Kidney (tissue), 14 donors: ENCODE data around the gene PTPRM. TPM values are rescaled to one million over a fixed set of nuclear protein-coding genes. Genes with fewer than 3 reads are reported as not detected.
A peak's percentile ranks its signal among the peaks of the same experiment; 100 is the strongest.

Experiments used
- DNase-seq, 5 donors: peaks; one replicate each; pipeline ENCODE4 v3.0.0-alpha.2; 2013 to 2020
- FAIRE-seq: peaks from 2 replicates; lab custom pipeline; 2012; peaks lifted over from hg19 to GRCh38; lab: Jason Lieb, UNC
- H3K27ac ChIP-seq, 2 donors: one replicate each; pipeline ENCODE4 v1.7.0; 2013; ENCODE audit warnings: low read depth in 2 of 2, low read length in 2 of 2, inconsistent platforms in 1 of 2
- H3K27me3 ChIP-seq: one replicate; pipeline ENCODE4 v1.7.1; 2013; ENCODE audit warnings: low read length, inconsistent platforms; ENCODE audit not compliant: control insufficient read depth, insufficient read depth
- H3K36me3 ChIP-seq, 3 donors: one replicate each; pipeline versions ENCODE4 v1.7.0 to v1.7.1; 2013; ENCODE audit warnings: low read length in 3 of 3, control low read depth in 1 of 3, inconsistent platforms in 1 of 3; ENCODE audit not compliant: insufficient read depth in 3 of 3, control insufficient read depth in 2 of 3
- H3K4me1 ChIP-seq, 3 donors: one replicate each; pipeline versions ENCODE4 v1.7.0 to v1.7.1; 2013; ENCODE audit warnings: low read length in 3 of 3, inconsistent platforms in 1 of 3, low read depth in 1 of 3; ENCODE audit not compliant: control insufficient read depth in 2 of 3, insufficient read depth in 2 of 3
- H3K4me3 ChIP-seq, 3 donors: one replicate each; pipeline versions ENCODE4 v1.7.0 to v1.8.1; 2013; ENCODE audit warnings: low read length in 3 of 3, control low read depth in 1 of 3, inconsistent platforms in 1 of 3
- H3K9ac ChIP-seq, 3 donors: one replicate each; pipeline versions ENCODE4 v1.7.0 to v1.7.1; 2013; ENCODE audit warnings: low read length in 3 of 3, control low read depth in 1 of 3, inconsistent platforms in 1 of 3
- H3K9me3 ChIP-seq, 3 donors: one replicate each; pipeline versions ENCODE4 v1.7.0 to v1.7.1; 2013; ENCODE audit warnings: low read length in 3 of 3, control low read depth in 1 of 3, inconsistent platforms in 1 of 3; ENCODE audit not compliant: control insufficient read depth in 2 of 3, insufficient read depth in 1 of 3
- CTCF ChIP-seq: IDR thresholded peaks from 3 replicates; pipeline ENCODE4 v1.5.1; 2012; ENCODE audit warnings: mild to moderate bottlenecking, moderate library complexity, borderline replicate concordance; ENCODE audit not compliant: insufficient read depth; ENCODE audit errors: extremely low read depth
- intact Hi-C: fragments of 100-400 bp; cut with DNase I; formaldehyde crosslinking; loops from one replicate; pipeline ENCODE4 v1.11.1; 2022
- polyA plus RNA-seq: library from polyadenylated mRNA; stranded (reverse); fragments of 350-450 nt; fragmentation: Illumina TruSeq; extraction: RNeasy Lipid Tissue Mini Kit (QIAGEN cat#74804); gene quantifications from one replicate; pipeline ENCODE4 v1.2.3, GENCODE V29; 2014; ENCODE audit warnings: low read depth, low replicate concordance; ENCODE audit not compliant: insufficient read depth
- total RNA-seq: library from RNA; stranded (reverse); fragmentation: NEBNext Ultra II Directional; extraction: Animal tissue kit (Norgen Biotek cat#: 25700); gene quantifications from one replicate; pipeline ENCODE4 v1.2.1, GENCODE V29; 2021
- donor health status: control.
- donor health status: control.
- donor health status: control.
- donor health status: control.
- donor health status: control.
- donor health status: DM: yes; HTN: yes; CAD: no.
- donor health status: Normal renal cell carcinoma (clear cell type).

PTPRM gene
- total and polyA plus RNA-seq, 2 donors from 2014 or later: 52.4 to 98.9 TPM

GRCh38 chr18:8365006-8365405, 797.9 kb downstream of the PTPRM start:
- H3K4me1 ChIP-seq: no peaks in the 10 kb centered on the region
- H3K4me3 ChIP-seq: no peak overlapping the region
- H3K27ac ChIP-seq: no peak overlapping the region
- H3K27me3 ChIP-seq: no peaks in the 10 kb centered on the region
- H3K36me3 ChIP-seq: no peaks in the 10 kb centered on the region
- TF ChIP-seq CTCF: no peak
- no peak for FAIRE-seq
- H3K9ac ChIP-seq: no peak overlapping the region
- H3K9me3 ChIP-seq: no peaks in the 10 kb centered on the region
- intact Hi-C loops: no loop called here
- DNase-seq: no peak

- intact Hi-C loops: no loop called here
- FAIRE-seq (no peak), DNase-seq (no peak)
- no peaks in the 10 kb centered on the region for H3K9me3 ChIP-seq
- H3K27ac ChIP-seq: no peak overlapping the region
- no peak for TF ChIP-seq CTCF
- no peak overlapping the region for H3K9ac ChIP-seq
- H3K27me3 ChIP-seq: no peaks in the 10 kb centered on the region
- H3K36me3 ChIP-seq: no peaks in the 10 kb centered on the region
- H3K4me1 ChIP-seq: no peaks in the 10 kb centered on the region
- H3K4me3 ChIP-seq: no peak overlapping the region
These were observed 798.4 kb downstream of the PTPRM start for GRCh38 chr18:8365528-8365927.

GRCh38 chr18:8366070-8366469, 799.0 kb downstream of the PTPRM start:
- H3K4me3 ChIP-seq: no peak overlapping the region
- H3K9me3 ChIP-seq: no peaks in the 10 kb centered on the region
- intact Hi-C loops: no loop called here
- no peaks in the 10 kb centered on the region for H3K36me3 ChIP-seq
- no peak overlapping the region for H3K27ac ChIP-seq
- FAIRE-seq (no peak), DNase-seq (no peak)
- no peak for TF ChIP-seq CTCF
- no peak overlapping the region for H3K9ac ChIP-seq
- H3K4me1 ChIP-seq: no peaks in the 10 kb centered on the region
- no peaks in the 10 kb centered on the region for H3K27me3 ChIP-seq

- peak overlapping the region in 1 of 3 donors; percentile 54 for H3K4me3 ChIP-seq
These were observed 799.5 kb downstream of the PTPRM start for GRCh38 chr18:8366656-8367055.

More at GRCh38 chr18:8366656-8367055, 799.5 kb downstream of the PTPRM start:
- Histone ChIP-seq H3K36me3 (no peaks in the 10 kb centered on the region), H3K9me3 (no peaks in the 10 kb centered on the region), H3K9ac (no peak overlapping the region), H3K27me3 (no peaks in the 10 kb centered on the region), H3K27ac (no peak overlapping the region), H3K4me1 (no peaks in the 10 kb centered on the region)
- DNase-seq (peak in 4 of 5 donors; percentile 51 to 66 (median 60)), FAIRE-seq (no peak)
- TF ChIP-seq CTCF: no peak
- intact Hi-C loops: no loop called here
